Astrocyte of the spinal cord (primary cell): ENCODE data around the gene LTF.

ENCODE experiments used
- DNase-seq: peaks from one replicate; pipeline ENCODE4 v3.0.0; 2011; ENCODE audit warnings: low read depth, low spot score
- H3K4me3 ChIP-seq: 2 replicates; pipeline ENCODE4 v1.5.1; 2011; ENCODE audit warnings: low read depth, mild to moderate bottlenecking, low read length, moderate library complexity
- CTCF ChIP-seq: IDR thresholded peaks from 2 replicates; pipeline ENCODE4 v1.5.1; 2012; ENCODE audit warnings: low read depth, mild to moderate bottlenecking, low read length, inconsistent platforms
- in situ Hi-C: cut with HindIII; loops from 2 replicates; pipeline ENCODE4 v1.10.0; 2017; ENCODE audit warnings: low sequenced_read_pairs

The LTF gene

GRCh38 chr3:46505953-46506352 lies 41.2 kb upstream of the LTF start:
- TF ChIP-seq CTCF: no peak
- in situ Hi-C loops: no loop called here
- DNase-seq: no peak
- H3K4me3 ChIP-seq: no peak overlapping the region

GRCh38 chr3:46504789-46505188 lies 40.1 kb upstream of the LTF start:
- no peak for DNase-seq
- H3K4me3 ChIP-seq: no peak overlapping the region
- in situ Hi-C loops: no loop called here
- TF ChIP-seq CTCF: no peak

- DNase-seq: no peak
- in situ Hi-C loops: no loop called here
These were observed 38.6 kb upstream of the LTF start for GRCh38 chr3:46503200-46503874.

GRCh38 chr3:46501702-46502101 lies 37.0 kb upstream of the LTF start:
- H3K4me3 ChIP-seq: no peak overlapping the region
- peak; percentile 9 for DNase-seq
- no peak for TF ChIP-seq CTCF
- in situ Hi-C loops: no loop called here

More at GRCh38 chr3:46503200-46503874, 38.6 kb upstream of the LTF start:
- no peak overlapping the region for H3K4me3 ChIP-seq
- no peak for TF ChIP-seq CTCF

- H3K4me3 ChIP-seq: no peak overlapping the region
- peak; percentile 85 for DNase-seq
- in situ Hi-C loops: no loop called here
- TF ChIP-seq CTCF: no peak
These were observed 36.2 kb upstream of the LTF start for GRCh38 chr3:46500656-46501635.

GRCh38 chr3:46498916-46499519 lies 34.3 kb upstream of the LTF start:
- in situ Hi-C loops: no loop called here

More at GRCh38 chr3:46498916-46499519, 34.3 kb upstream of the LTF start:
- DNase-seq: no peak
- no peak for TF ChIP-seq CTCF
- no peak overlapping the region for H3K4me3 ChIP-seq
